Ishikawa (cell line): Measurements from ENCODE around the gene LURAP1L.

Experiments
- CEBPB ChIP-seq: IDR thresholded peaks from 2 replicates; pipeline ENCODE4 v1.6.1; 2012
- EP300 ChIP-seq: IDR thresholded peaks from 2 replicates; pipeline ENCODE4 v1.6.1; 2012; ENCODE audit warnings: borderline replicate concordance
- FOXM1 ChIP-seq: IDR thresholded peaks from 2 replicates; pipeline ENCODE4 v1.6.1; 2012; ENCODE audit warnings: low read depth, borderline replicate concordance
- RAD21 ChIP-seq: IDR thresholded peaks from 2 replicates; pipeline ENCODE4 v1.6.1; 2012; ENCODE audit warnings: low read depth
- TAF1 ChIP-seq: IDR thresholded peaks from 2 replicates; pipeline ENCODE4 v1.6.1; 2012; ENCODE audit warnings: low read depth, mild to moderate bottlenecking
- TCF12 ChIP-seq: IDR thresholded peaks from 2 replicates; pipeline ENCODE4 v1.6.1; 2012; ENCODE audit warnings: low read depth
- ZBTB7A ChIP-seq: IDR thresholded peaks from 2 replicates; pipeline ENCODE4 v1.6.1; 2012; ENCODE audit warnings: low read depth
- TF ChIP-seq, protein P1 (sequence below): IDR thresholded peaks from 2 replicates; pipeline ENCODE4 v1.6.1; 2012; ENCODE audit warnings: low read depth, mild to moderate bottlenecking
- TF ChIP-seq, protein P2 (sequence below): IDR thresholded peaks from 2 replicates; pipeline ENCODE4 v1.6.1; 2012
- TF ChIP-seq, protein P3 (sequence below): IDR thresholded peaks from 2 replicates; pipeline ENCODE4 v1.6.1; 2012

DNA sequence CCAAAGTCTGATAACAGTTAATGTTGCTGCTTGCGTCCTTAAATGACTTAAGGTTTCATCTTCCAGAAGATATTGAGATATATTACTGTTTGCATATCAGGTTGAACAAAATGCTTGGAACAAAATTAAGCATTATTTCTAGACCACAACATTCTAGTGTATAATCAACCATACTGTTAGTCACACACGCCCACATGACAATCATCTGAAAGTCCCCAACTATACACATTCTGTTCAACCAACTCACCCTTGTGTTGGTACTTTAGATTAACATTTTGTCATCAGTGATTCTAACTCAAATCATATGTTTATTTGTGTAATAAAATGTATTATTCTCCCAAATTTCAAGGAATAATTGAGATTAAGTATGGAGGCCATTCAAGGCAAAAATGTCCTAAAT is 47.3 kb downstream of the LURAP1L start:
- TF ChIP-seq ZBTB7A (no peak), TAF1 (no peak), RAD21 (no peak), TCF12 (no peak), EP300 (no peak), FOXM1 (no peak), CEBPB (no peak)
- TF ChIP-seq, protein P1, sequence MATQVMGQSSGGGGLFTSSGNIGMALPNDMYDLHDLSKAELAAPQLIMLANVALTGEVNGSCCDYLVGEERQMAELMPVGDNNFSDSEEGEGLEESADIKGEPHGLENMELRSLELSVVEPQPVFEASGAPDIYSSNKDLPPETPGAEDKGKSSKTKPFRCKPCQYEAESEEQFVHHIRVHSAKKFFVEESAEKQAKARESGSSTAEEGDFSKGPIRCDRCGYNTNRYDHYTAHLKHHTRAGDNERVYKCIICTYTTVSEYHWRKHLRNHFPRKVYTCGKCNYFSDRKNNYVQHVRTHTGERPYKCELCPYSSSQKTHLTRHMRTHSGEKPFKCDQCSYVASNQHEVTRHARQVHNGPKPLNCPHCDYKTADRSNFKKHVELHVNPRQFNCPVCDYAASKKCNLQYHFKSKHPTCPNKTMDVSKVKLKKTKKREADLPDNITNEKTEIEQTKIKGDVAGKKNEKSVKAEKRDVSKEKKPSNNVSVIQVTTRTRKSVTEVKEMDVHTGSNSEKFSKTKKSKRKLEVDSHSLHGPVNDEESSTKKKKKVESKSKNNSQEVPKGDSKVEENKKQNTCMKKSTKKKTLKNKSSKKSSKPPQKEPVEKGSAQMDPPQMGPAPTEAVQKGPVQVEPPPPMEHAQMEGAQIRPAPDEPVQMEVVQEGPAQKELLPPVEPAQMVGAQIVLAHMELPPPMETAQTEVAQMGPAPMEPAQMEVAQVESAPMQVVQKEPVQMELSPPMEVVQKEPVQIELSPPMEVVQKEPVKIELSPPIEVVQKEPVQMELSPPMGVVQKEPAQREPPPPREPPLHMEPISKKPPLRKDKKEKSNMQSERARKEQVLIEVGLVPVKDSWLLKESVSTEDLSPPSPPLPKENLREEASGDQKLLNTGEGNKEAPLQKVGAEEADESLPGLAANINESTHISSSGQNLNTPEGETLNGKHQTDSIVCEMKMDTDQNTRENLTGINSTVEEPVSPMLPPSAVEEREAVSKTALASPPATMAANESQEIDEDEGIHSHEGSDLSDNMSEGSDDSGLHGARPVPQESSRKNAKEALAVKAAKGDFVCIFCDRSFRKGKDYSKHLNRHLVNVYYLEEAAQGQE, result no peak
- TF ChIP-seq, protein P2, sequence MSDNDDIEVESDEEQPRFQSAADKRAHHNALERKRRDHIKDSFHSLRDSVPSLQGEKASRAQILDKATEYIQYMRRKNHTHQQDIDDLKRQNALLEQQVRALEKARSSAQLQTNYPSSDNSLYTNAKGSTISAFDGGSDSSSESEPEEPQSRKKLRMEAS, result no peak
- TF ChIP-seq, protein P3, sequence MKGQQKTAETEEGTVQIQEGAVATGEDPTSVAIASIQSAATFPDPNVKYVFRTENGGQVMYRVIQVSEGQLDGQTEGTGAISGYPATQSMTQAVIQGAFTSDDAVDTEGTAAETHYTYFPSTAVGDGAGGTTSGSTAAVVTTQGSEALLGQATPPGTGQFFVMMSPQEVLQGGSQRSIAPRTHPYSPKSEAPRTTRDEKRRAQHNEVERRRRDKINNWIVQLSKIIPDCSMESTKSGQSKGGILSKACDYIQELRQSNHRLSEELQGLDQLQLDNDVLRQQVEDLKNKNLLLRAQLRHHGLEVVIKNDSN, result no peak
